T47D (cell line): ENCODE results near the gene MMAB.

Source experiments
- DNase-seq, 2 experiments: peaks; one replicate each; pipeline versions ENCODE4 v3.0.0 to v3.0.0-alpha.2; 2011 to 2012; ENCODE audit warnings: low read depth in 1 of 2, low spot score in 1 of 2
- JUND ChIP-seq: IDR thresholded peaks from 2 replicates; pipeline ENCODE4 v1.6.1; 2012; ENCODE audit warnings: low read depth
- in situ Hi-C: cut with HindIII; loops from 2 replicates; pipeline ENCODE4 v1.10.0; 2016; ENCODE audit warnings: low sequenced_read_pairs, low pct_unique_long_range_greater_than_20kb

Gene MMAB

GRCh38 chr12:109547286-109547685 is 26.0 kb downstream of the MMAB start:
- TF ChIP-seq JUND, result no peak
- in situ Hi-C loops, result no loop called here

GRCh38 chr12:109545826-109546225 is 27.5 kb downstream of the MMAB start:
- in situ Hi-C loops, result no loop called here
- no peak for DNase-seq
- no peak for TF ChIP-seq JUND

More at GRCh38 chr12:109547286-109547685, 26.0 kb downstream of the MMAB start:
- DNase-seq, result no peak

GRCh38 chr12:109544955-109545531 is 28.3 kb downstream of the MMAB start:
- no peak for DNase-seq
- no peak for TF ChIP-seq JUND
- in situ Hi-C loops, result no loop called here

GRCh38 chr12:109542876-109543275 is 30.4 kb downstream of the MMAB start:
- in situ Hi-C loops, result no loop called here
- no peak for TF ChIP-seq JUND
- DNase-seq, result no peak

GRCh38 chr12:109542014-109542413 is 31.3 kb downstream of the MMAB start:
- no peak for TF ChIP-seq JUND
- no peak for DNase-seq
- in situ Hi-C loops, result no loop called here

GRCh38 chr12:109541413-109541726 is 31.9 kb downstream of the MMAB start:
- TF ChIP-seq JUND, result no peak
- DNase-seq, result no peak
- in situ Hi-C loops, result no loop called here

GRCh38 chr12:109540526-109541412 is 32.5 kb downstream of the MMAB start:
- DNase-seq, result no peak
- no peak for TF ChIP-seq JUND
- in situ Hi-C loops, result no loop called here

GRCh38 chr12:109539508-109539907 is 33.8 kb downstream of the MMAB start:
- no peak for DNase-seq
- no peak for TF ChIP-seq JUND
- in situ Hi-C loops, result no loop called here

GRCh38 chr12:109538191-109538863 is 35.0 kb downstream of the MMAB start:
- no peak for TF ChIP-seq JUND
- in situ Hi-C loops, result no loop called here

GRCh38 chr12:109537136-109537535 is 36.2 kb downstream of the MMAB start:
- no peak for DNase-seq
- no peak for TF ChIP-seq JUND
- in situ Hi-C loops, result no loop called here

More at GRCh38 chr12:109538191-109538863, 35.0 kb downstream of the MMAB start:
- DNase-seq, result no peak

GRCh38 chr12:109535863-109536250 is 37.4 kb downstream of the MMAB start:
- TF ChIP-seq JUND, result no peak
- no peak for DNase-seq
- in situ Hi-C loops, result no loop called here

- TF ChIP-seq JUND, result no peak
Measured at GRCh38 chr12:109535231-109535862, 38.0 kb downstream of the MMAB start.

GRCh38 chr12:109534456-109534855 is 38.8 kb downstream of the MMAB start:
- in situ Hi-C loops, result no loop called here
- TF ChIP-seq JUND, result no peak

More at GRCh38 chr12:109535231-109535862, 38.0 kb downstream of the MMAB start:
- DNase-seq, result no peak
- in situ Hi-C loops, result no loop called here

More at GRCh38 chr12:109534456-109534855, 38.8 kb downstream of the MMAB start:
- DNase-seq, result no peak
